NCI-H1930 (cell line): ENCODE results near the gene UBQLN1.

ENCODE experiments used
- DNase-seq, 2 experiments: peaks; one replicate each; lab custom pipeline; 2025; lab: John Stamatoyannopoulos, UW

The UBQLN1 gene

DNA sequence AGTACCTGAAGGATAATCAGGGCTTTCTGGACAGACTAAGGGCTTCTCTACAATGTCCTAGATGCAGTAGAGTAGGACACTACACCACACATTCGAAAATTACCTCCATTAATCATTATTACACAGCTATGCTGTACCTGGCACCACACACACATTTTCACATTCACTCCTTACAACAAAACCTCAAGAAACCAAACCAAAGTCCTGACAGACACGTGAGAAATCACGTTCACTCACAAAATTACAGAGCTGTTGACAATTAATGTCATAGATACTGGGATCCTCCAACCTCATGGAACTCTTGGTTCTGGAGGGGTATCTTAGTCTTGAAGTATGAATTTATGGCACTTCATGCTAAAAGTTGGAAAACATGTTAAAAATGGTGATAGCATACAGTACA lies 16.3 kb downstream of the UBQLN1 start:
- no peak for DNase-seq

DNA sequence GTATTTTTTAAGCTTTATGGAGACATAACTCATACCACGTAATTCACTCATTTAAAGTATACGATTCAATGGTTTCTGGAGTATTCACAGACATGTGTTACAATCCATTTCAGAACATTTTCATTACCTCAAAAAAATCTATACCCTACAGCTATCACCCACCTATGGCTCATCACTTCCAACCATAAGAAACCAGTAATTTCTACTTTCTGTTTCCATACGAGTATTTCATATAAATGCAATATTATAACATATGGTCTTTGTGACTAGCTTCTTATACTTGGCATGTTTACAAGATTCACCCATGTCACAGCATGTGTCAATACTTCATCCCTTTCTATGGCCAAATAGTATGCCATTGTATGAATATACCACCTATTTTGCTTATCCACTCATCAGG lies 18.8 kb downstream of the UBQLN1 start:
- no peak for DNase-seq

DNA sequence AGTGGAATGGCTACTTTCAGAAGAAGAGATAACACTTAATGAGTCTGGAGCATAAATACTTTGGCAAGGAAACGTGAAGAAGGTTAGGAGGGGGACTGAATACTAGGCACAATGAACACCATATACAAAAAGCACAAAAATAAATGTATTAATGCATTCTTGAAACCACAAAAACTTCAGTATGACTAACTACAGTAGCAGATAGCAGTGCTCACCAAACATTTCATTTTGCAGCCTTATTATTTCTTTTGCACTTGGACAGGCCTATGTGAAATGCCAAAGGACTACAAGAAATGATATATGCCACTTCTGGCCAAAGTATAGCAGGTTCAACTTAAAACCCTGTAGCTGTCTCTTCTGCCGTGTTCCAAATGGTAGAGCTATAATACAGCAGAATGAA lies 26.3 kb downstream of the UBQLN1 start:
- DNase-seq = no peak

DNA sequence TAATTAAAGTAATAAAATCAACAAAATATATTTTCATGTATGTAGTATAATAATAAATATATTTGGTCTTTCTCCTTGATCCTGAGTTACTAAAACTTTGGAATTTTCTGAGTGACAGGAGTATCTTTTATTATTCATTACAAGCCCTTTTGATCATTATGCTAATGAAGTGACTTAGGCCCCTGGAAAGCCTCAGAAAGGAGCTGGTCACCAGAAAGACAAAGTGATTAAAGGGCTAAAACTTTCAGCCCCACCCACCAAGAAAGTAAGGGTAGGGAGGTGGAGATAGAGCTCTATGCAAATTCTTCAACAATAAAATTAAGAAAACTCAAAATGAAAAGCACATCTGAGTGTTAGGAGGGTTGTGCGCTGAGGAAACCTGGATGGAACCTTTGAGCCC lies 27.5 kb downstream of the UBQLN1 start:
- no peak for DNase-seq

DNA sequence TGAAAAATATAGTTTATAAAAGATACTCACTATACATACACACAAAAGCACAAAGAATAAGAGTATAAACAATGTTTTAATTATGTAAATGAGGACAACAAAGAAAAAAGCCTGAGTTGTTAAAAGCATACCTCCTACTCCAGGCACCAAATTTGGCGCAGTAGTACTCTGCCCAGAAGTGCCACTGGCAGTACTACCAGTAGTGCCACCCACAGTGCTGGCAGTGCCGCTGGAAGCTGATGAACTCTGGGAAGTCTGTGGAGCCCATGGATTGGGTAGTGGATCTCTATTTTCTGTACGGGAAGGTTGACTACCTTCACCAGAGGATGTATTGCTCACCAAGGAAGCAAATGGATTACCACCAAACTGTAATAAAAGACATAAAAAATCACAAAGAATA lies 30.2 kb downstream of the UBQLN1 start:
- DNase-seq = no peak

DNA sequence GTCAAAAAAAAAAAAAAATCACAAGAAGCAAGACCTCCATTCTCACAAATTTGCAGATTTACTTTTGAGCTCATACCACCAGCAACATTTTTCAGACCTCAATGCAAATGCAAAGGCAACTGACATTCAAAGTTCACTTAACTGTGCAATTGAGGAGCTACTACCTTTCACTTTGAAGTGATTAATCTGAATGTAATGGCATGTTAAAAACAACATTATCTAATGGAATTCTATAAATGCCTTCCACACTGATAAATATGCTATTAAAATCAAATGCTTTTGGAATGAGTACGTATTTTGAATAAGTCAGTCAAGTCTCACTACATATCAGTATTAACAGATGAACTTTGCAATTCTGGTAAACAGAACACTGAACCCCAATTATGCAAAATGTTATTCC lies 32.3 kb downstream of the UBQLN1 start:
- DNase-seq = no peak

DNA sequence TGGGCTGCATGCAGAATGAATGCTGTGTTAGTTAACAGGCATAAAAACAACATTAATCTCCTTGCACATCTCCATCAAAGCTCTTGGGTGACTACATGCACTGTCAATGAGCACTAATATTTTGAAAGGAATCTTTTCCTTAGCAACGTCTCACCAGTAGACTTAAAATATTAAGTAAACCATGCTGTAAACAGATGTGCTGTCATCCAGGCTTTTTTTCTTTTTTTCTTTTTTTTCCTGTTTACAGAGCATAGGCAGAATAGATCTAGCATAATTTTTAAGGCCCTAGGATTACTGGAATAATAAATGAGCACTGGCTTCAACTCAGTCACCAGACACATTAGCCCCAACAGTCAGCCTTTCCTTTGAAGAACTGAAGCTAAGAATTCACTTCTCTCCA lies 36.3 kb downstream of the UBQLN1 start:
- no peak for DNase-seq

DNA sequence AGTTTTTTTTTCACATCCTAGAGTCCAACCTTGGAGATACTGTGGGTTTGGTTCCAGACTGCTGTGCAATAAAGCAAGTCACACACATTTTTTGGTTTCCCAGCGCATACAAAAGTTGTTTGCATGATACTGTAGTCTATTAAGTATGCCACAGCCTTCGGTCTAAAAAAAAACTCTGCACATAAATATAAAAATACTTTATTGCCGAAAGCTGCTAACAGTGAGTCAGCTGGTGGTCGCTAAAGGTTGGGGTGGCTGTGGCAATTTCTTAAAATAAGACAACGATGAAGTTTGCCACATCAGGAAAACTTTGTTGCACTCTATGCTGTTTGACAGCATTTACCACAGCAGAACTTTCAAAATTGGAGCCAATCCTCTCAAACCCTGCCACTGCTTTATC lies 37.4 kb downstream of the UBQLN1 start:
- no peak for DNase-seq

DNA sequence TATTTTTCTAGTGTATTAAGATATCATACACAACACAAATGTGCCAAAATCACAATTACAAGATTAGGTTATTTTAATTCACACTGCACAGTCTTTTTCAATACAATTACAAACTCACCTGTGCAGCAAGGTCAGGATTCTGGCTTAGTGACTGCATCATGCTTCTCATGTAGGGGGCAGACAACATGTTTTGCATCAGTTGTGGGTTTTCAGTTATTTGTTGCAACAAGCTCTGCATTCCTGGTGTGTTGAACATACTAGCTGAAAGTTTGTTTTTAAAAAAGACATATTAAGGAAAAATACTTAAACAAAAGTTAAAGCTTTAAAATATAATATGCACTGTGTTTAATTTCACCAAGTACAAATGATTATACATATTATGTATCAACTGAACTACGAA lies 38.7 kb downstream of the UBQLN1 start:
- no peak for DNase-seq

DNA sequence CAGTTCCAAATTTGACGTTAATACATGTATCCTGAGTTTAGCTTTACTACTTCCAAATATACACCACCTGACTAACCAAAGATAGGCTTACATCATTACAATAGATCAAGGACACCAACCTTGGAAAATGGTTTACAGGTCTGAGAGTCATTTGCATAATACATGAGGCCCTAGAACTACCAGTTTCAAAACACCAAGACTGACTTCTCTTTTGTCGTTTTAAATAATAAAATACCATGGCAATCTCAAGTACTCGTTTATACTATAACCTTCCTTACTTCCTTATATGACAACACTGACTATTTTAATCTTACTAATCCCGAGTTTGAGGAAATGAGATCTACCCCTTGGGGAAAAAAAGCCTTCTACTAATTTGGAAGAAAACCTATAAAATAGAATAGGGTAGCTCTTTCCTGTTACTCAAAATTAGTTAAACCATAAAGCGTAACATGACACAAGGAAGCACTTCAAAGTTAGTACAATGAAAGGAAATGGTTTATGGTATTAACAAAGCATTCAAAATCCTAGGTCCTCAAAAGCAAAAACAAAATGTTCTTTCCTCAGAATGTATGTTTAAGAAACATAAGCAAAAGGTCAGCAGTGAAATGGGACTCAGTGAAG lies 42.1 kb downstream of the UBQLN1 start:
- DNase-seq = no peak

DNA sequence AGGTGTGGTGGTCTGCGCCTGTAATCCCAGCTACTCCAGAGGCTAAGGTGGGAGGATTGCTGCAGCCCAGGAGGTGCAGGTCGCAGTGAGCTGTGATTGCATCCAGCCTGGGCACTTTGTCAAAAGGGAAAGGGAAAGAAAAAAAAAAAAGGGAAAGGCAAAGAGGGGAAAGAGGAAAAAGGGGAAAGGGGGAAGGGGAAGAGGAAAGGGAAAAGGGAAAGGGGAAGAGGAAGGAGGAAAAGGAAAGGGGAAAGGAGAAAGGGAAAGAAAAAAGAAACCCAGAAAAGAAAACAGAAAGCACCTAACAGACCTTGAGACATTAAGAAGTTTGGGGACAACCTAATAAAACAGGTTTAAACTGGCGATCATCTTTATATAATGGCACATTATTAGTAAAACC lies 44.8 kb downstream of the UBQLN1 start:
- DNase-seq = no peak

DNA sequence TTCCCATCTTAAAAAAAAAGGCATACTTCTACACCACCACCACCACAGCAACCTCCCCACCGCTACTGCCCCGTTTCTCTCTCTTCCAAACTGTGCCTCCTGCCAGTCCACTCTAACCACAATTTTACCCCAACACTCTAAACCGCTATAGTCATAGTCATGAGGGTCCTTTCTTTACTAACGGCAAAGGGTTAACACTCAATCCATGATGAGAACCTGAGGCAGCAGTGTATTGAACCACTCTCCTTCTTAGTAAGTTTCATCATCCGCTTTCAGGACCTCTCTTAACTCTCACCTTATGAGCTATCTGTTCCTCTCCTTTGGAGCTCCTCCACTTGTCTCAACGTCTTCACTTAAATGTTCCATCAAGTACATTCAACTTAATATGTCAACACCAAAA lies 50.8 kb downstream of the UBQLN1 start:
- DNase-seq = no peak

DNA sequence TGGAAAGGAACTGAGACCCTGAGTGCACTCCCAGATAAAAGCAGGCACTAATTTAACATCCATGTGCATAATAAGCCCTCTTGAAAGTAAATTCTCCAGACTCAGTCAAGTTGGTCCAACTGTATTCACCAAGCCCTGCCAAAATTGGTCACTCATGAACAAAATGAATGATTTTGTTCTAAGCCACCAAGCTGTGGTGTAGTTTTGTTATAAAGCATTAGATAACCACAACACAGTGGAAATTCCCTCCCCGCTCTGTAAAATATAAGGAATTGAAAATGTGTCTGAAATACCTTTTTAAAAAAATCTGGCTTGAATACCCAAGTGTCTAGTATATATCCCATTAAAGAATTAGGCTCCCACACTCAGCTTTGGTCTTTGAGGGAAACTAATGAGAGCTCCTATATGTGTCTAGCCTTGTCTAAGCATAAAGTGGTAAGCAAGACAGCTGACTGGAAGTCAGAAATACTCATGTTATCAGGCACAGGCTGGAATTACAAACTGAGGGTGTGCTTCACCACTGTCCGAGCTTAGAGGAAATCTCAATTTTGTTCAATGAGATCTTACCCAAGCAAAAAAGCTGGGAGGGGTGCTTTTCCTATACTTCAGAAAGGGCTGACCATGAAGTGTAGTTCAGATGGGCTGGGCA lies 51.6 kb downstream of the UBQLN1 start:
- DNase-seq = no peak

DNA sequence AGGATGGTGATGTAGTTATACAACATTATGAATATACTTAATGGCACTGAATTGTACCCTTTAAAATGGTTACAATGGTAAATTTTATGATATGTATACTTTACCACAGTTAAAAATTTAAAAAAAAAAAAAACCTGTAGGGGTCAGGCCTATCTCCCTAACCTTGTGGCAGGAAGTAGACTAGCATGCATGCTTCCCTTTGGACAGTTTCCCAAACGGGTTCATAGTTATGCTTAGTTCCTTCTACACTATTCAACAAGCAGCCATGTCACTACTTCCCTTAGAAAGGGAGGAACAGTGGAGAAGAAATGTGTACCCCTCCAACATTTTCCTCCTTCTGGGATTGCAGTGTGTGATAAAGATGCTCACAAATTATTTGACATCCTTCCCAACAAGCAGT lies 52.3 kb downstream of the UBQLN1 start:
- no peak for DNase-seq

DNA sequence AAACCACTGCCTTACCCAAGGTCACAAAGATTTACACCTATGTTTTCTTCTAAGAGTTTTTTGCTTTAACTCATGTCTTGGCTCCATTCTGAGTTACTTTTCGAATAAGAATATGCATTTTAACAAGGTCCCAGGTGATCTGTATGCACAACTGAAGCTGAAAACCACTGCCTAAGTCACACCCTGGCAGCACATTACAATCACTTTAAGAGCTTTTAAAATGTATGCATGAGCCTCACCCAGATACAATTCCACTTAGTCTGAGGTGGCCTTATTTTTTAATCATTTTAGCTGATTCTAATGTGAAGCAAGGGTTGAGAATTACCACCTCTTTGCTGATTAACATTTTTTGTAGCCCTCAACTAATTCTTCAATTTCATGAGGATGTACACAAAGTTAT lies 55.3 kb downstream of the UBQLN1 start:
- no peak for DNase-seq

DNA sequence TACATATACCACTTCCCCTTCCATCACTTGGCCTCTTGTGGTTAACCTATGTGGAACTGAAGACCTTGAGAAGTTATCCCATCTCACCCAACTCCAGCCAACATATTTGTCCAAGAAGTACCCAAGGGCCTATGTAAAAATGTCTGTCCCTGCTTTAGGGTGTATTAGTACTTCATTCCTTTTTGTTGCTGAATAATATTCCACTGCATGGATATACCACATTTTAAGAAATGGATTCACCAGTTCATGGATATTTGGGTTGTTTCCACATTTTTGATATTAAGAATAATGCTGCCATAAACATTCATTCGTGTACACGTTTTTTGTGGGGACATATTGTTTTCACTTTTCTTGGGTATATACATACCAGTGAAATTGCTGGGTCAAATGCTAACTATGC lies 56.2 kb downstream of the UBQLN1 start:
- DNase-seq = no peak

DNA sequence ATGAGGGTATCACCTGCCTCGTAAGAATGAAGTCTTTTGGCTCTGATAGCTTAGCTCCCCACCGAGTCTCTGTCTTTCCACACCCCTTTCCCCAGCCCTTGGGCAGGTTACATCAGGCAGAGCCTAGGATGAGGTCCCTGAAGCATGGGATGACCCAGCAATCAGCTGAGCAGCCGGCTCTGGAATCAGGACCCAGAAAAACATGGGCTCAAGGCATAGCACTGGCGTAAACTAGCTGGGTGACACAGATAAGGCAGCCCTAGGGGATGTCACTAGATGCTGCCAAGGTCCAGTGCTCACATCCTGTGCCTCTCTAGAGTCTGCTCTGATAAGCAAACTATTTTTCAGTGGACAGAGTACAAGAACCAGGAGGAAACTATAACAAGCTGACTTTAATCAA lies 58.2 kb downstream of the UBQLN1 start:
- DNase-seq = no peak

DNA sequence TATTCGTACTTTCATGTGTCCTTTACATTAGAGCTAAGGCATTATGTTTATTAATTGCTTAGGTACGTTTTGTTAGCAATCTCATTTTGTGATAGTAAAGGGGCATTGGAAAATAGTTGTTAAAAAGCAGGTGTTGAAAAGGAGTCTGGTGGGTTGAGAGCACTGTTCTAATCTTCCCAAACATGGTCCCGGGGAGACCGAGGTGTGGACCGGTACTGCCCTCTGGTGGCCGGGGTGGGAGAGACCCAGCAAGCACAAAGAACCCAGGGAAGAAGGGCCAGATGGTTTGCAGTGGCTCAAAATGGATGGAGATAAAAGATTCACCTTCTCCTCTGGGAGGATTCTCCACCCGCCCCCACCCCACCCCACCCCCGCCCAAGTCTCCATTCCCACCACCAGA lies 58.7 kb downstream of the UBQLN1 start:
- DNase-seq = peak; percentile 4 to 9

DNA sequence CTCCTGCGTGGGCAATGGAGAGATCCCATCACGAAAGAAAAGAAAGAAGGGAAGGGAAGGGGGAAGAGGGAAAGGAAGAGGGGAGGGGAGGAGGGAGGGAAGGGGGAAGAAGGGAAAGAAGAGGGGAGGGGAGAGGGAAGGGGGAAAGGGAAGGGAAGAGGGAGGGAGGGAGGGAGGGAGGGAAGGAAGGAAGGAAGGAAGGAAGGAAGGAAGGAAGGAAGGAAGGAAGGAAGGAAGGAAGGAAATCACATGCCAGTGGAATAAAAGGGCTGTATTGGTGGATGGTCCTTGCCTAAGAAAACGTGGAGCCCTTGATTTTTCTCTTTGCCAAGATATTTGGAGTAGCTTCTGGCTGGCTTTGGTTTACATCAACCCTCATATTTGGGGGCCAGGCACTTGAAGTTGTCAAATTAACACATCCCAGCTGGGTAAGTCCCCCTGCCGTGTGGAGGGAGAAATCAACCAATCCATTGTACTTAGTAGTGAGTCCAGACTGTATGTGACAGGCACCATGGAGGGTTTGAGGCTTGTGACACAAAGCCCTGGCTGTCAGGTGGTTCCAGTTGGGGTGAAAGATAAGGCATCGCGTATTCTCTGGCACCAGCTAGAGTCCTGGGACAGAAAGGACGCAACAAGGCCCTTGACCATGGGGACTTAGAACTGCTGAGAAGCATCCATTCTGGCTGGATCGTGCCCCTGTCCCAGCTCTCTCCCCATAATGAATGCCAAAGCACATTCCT lies 61.1 kb downstream of the UBQLN1 start:
- DNase-seq = no peak

DNA sequence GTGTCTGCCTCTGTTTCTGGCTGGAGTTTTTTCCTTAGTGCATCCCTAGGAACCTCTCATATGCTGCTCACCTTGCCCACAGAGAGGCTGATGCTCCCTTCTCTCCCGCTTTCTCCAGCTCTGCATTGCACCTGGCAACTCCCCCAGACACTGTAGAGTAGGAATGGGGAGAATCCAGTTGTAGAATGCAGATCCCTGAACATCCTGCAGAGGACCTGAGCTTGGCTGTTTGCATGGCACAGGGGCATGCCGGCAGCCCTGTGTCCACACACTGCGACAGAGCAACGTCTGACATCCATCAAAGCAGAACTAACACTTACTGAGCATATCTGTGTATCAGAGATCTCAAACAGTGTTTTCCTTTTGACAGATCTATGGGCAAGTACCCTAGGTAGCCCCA lies 65.0 kb downstream of the UBQLN1 start:
- DNase-seq = no peak

DNA sequence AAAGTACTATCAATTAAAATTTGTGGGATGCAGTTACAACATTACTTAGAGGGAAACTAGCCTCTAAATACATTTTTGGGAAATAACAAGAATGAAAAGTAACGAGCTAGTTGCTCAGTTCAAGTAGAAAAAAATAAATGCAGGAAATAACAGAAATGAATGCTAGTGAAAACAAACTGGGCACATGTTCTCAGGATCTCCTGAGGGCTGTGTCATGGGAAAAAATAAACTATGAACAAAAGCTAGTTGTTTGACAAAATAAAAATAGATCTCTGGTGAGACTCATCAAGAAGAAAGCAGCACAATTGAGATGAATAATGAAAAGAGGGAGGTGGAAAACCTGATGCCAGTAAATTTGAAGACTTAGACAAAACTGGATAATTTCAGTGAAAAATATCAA lies 68.5 kb downstream of the UBQLN1 start:
- no peak for DNase-seq

DNA sequence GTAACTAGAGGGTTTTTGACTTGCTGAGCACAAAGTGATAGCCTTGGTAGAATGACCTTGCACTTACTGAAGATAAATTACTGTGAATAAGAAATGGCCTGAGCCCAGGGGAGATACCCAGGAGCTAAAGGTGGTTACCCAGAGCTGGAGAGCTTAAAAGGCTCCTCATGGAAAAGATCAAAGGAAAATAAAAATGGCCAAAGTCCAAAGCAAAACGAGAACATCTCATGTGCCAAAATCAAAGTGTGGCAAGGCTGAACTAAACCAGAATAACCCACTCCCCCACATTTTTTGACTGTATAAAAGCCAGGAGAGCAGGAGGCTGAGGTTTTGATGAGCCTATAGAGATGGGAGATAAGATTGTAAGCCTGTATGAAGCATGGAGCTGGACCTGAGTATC lies 70.4 kb downstream of the UBQLN1 start:
- no peak for DNase-seq

DNA sequence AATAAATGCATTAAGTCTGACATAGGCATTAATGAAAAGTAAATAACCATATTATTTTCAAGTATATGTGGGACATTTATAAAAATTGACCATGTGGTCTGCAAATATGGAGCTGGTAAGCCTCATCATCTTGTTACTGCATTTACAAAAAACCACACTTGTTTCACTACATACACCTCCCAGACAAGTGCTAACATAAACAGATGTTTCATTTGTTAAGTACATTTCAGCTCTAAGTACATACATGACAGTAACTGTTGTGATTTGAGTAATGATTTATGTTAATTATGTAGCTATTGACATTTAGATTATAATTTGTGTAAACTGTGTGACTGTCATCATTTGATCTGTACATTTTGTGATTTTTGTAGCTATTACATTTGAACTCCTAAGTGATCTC lies 70.9 kb downstream of the UBQLN1 start:
- no peak for DNase-seq

DNA sequence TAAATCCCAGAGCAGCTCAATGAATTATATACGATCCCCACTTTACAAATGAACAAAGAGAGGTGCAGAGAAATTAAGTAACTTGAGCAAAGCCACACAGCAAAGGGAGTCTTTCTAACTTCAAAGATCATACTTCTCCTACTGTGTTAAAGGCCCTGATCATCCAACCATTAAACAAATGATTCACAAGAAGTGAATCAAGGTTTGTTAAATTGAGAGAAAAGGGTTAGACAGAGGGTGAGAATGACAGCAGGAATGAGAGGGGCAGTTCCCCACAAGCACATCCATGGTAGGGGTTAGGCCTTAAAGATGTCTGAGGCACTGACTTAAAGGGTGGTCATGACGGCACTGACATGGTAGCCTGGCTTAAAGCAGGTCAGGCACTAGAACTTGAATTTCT lies 74.1 kb downstream of the UBQLN1 start:
- DNase-seq = no peak
